SK-N-SH (cell line): Measurements from ENCODE around the gene PCDHGC5.

ENCODE experiments used
- CHD2 ChIP-seq: fragments of 150-350 bp; IDR thresholded peaks from 2 replicates; pipeline ENCODE4 v1.6.1; 2018; ENCODE audit warnings: low read length; ENCODE audit not compliant: partially characterized antibody
- CTCF ChIP-seq: fragments of 200-600 bp; sonication (generic); IDR thresholded peaks from 2 replicates; pipeline ENCODE4 v1.6.1; 2017; ENCODE audit warnings: antibody characterized with exemption, mild to moderate bottlenecking, moderate library complexity
- GATA2 ChIP-seq: sonication (generic); formaldehyde crosslinking; IDR thresholded peaks from 2 replicates; pipeline ENCODE4 v1.5.0; 2020; ENCODE audit warnings: mild to moderate bottlenecking, missing genetic modification reagents
- POLR2AphosphoS5 ChIP-seq: IDR thresholded peaks from 2 replicates; pipeline ENCODE4 v1.6.1; 2012; ENCODE audit warnings: low read depth, low read length
- RAD21 ChIP-seq: IDR thresholded peaks from 2 replicates; pipeline ENCODE4 v1.6.1; 2012; ENCODE audit warnings: mild to moderate bottlenecking, low read length
- SIN3A ChIP-seq: IDR thresholded peaks from 2 replicates; pipeline ENCODE4 v1.6.1; 2012; ENCODE audit warnings: low read depth, mild to moderate bottlenecking, low read length, moderate library complexity, borderline replicate concordance
- SMC3 ChIP-seq: IDR thresholded peaks from 2 replicates; pipeline ENCODE4 v1.6.1; 2012; ENCODE audit warnings: low read depth, low read length, improper control_type of control experiment
- TAF1 ChIP-seq: IDR thresholded peaks from 2 replicates; pipeline ENCODE4 v1.6.1; 2012; ENCODE audit warnings: low read depth, mild to moderate bottlenecking, low read length, moderate library complexity, borderline replicate concordance
- TEAD4 ChIP-seq: IDR thresholded peaks from 2 replicates; pipeline ENCODE4 v1.4.0; 2012; ENCODE audit warnings: mild to moderate bottlenecking, borderline replicate concordance; ENCODE audit not compliant: insufficient read depth
- USF2 ChIP-seq: fragments of 150-350 bp; IDR thresholded peaks from 2 replicates; pipeline ENCODE4 v1.6.1; 2017; ENCODE audit warnings: antibody characterized with exemption, low read length, low read depth, borderline replicate concordance

GRCh38 chr5:141512390-141512910, 23.6 kb downstream of the PCDHGC5 start:
- TF ChIP-seq CTCF (peak; percentile 88), SMC3 (peak; percentile 25; the same call in 1 of the 2 replicates), POLR2AphosphoS5 (no peak), TEAD4 (no peak), CHD2 (no peak), TAF1 (no peak), RAD21 (peak; percentile 18; the same call in 1 of the 2 replicates), USF2 (no peak), GATA2 (CRISPR knock-in tag) (no peak), SIN3A (no peak)
